GM10266 (cell line): Measurements from ENCODE around the gene ZNFX1.
"Not testable (repeated sequence)": the region's sequence is repeated elsewhere in the genome, so short reads cannot be mapped to it uniquely, and the experiment has no call there.

ENCODE experiments used
- DNase-seq: peaks from one replicate; pipeline ENCODE4 v3.0.0; 2012; ENCODE audit errors: extremely low spot score
- TF ChIP-seq, protein P1 (sequence below): IDR thresholded peaks from 2 replicates; pipeline ENCODE4 v1.5.1; 2012; ENCODE audit warnings: mild to moderate bottlenecking, low read depth; ENCODE audit not compliant: control insufficient read depth, insufficient read depth; ENCODE audit errors: missing control alignments

Gene ZNFX1

DNA sequence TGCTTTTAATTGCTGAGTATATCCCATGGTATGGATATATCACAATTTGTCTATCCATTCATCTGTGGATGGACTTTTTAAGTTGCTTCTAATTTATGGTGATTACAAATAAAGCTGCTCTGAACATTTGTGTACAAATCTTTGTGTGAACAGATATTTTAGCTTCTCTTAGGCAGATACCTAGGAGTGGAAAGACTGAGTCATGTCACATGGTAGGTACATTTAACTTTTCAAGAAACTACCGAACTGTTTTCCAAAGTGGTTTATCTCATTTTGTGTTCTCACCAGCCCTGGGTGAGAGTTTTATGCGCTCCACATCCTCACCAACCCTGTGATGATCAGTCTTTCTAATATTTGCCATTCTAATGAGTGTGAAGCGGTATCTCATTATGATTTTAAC lies 31.0 kb upstream of the ZNFX1 start:
- TF ChIP-seq, protein P1, sequence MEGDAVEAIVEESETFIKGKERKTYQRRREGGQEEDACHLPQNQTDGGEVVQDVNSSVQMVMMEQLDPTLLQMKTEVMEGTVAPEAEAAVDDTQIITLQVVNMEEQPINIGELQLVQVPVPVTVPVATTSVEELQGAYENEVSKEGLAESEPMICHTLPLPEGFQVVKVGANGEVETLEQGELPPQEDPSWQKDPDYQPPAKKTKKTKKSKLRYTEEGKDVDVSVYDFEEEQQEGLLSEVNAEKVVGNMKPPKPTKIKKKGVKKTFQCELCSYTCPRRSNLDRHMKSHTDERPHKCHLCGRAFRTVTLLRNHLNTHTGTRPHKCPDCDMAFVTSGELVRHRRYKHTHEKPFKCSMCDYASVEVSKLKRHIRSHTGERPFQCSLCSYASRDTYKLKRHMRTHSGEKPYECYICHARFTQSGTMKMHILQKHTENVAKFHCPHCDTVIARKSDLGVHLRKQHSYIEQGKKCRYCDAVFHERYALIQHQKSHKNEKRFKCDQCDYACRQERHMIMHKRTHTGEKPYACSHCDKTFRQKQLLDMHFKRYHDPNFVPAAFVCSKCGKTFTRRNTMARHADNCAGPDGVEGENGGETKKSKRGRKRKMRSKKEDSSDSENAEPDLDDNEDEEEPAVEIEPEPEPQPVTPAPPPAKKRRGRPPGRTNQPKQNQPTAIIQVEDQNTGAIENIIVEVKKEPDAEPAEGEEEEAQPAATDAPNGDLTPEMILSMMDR = no peak
- DNase-seq = no peak

DNA sequence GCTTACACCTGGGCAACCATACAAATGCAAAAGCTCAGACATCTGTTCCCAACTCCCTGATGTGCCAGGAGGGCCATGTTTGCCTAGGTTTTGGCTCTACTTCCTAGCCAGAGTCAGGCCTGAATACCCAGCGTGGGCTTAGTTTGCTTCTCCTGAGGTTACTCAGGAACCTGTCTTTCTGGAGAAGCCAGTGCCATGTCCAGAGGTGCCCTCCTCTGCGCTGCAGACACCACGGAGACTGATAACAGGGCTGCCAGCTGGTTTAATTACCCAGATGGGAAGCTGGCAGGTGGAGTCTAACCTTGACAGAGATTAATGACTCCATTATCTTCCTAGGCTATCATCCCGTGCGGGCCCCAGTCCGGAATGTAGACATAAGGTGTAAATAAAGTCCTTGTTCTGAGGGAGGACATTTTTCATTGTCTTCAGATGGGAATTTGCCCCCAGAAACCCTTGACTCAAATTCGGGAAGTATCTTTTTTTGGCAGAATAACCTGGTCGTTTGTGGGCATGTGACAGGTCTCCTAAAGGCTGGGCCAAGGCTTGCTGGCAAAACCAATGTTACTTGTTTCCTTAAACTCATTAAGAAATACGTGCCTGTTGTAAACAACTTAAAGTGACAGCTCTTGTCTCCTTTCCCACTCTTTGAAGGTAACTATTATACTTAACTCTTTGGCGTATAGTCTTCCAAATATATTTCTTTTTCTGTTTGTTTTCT lies 29.2 kb upstream of the ZNFX1 start:
- DNase-seq = no peak
- TF ChIP-seq, protein P1 = no peak

DNA sequence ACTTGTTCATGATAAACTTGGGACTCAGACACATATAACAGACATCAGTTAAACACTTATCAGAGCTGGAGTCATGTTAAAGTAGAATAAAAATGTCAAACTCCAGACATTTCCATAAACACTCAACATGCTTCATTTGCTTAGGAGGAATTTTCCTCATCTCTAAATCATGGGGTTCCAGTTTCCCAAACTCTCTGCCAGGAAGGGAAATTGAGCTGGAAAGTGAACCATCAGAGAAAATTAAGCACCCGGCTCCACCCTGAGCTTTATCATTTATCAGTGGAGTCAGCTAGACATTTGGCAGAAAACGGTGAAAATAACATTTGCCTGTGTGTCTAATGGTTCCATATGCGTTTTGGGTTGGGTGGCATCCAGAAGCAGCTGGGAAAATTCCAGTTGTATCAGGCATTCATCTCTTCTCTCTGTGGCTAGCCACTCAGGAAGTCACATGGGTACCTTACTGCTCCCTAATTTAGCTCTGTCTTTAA lies 25.3 kb upstream of the ZNFX1 start:
- TF ChIP-seq, protein P1 = no peak

DNA sequence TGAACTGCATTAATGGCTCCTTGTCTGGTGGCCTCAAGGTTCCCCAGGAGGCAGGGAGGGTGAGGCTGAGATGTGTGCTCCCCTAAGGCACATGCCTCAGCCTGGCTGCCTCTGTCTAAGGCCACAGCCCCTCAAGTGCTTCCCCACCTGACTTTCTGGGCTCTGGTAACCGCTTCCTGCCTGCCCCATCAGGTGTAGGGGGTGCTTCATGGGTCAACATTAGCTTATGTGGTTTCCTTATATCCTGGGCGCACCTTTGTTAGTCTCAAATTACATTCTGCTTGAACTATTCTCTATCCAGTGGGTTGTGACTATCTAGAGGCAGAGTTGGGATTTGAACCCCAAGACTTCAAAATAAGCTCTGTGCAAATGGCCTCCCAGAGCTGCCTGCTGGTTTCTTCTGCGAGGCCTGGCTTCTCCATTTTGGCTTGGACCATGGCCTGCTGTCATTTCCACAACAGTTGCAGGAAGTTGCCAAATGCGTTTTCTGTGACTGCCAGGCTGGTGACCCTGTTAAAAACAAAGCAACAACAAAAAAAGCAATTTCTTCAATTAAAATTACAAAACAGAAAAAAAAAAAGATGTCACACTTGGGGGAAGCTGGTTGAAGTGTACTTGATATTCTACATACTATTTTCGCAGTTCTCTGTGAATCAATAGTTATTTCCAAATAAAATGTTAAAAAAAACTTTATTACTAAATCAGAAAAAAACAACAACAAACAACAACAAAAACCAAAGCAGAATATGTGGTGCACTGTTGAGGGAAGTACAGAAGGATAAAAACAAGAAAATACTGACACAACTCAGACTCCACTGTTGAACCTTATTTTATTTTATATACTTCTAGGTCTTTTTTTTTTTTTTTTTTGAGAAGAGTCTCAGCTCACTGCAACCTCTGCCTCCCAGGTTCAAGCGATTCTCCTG lies 20.0 kb upstream of the ZNFX1 start:
- DNase-seq = no peak
- TF ChIP-seq, protein P1 = no peak

More for the DNA sequence above, 25.3 kb upstream of the ZNFX1 start:
- DNase-seq = no peak

DNA sequence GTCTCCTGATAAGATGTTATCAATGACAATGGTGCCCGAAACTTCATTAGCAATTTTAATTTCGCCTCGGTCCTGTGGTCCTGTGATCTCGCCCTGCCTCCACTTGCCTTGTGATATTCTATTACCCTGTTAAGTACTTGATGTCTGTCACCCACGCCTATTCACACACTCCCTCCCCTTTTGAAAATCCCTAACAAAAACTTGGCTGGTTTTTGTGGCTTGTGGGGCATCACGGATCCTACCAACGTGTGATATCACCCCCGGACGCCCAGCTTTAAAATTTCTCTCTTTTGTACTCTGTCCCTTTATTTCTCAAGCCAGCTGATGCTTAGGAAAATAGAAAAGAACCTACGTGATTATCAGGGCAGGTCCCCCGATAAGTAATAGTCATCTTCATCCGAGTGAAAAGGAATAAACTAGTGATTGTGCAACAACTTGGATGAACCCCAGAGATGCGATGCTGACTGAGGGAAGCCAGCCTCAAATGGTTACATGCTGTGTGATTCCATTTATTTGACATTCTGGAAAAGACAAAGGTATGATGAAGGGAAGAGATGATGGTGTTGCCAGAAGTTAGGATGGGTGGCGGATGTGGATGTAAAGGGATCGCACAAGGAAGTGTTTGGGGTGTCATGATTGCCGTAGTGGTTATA lies 16.3 kb upstream of the ZNFX1 start:
- not testable (repeated sequence) for DNase-seq

DNA sequence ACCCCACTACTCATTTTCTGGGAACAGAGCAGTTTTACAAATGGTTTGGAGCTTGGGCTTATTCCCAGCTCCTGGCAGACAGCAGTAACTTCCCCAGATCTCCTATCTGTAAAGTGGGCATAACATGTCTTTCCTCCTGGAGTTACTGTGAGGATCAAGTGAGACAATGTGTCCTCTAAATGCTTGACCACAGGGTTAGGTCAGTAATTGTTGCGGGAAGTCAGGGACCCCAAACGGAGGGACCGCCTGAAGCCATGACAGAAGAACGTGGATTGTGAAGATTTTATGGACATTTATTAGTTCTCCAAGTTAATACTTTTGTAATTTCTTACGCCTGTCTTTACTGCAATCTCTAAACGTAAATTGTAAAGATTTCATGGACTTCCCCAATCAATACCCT lies 15.3 kb upstream of the ZNFX1 start:
- DNase-seq = no peak
- TF ChIP-seq, protein P1 = no peak

DNA sequence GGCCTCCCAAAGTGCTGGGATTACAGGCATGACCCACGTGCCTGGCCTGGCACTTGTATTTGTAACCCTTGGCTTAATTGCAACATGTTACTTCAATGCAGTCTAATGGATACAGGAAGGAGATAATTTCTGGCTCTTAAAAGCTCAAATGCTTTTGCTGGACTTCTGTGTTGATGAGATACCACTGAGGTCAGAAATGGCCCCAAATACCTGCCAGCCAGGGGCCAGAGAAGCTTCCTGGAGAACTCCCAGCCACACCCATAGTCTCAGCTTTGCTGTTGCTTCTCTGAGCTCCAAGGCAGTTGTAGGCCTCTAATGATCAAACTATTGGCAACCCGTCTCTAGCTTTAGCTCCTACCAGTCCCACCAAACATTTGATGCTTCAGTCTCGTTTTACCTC lies 14.2 kb upstream of the ZNFX1 start:
- TF ChIP-seq, protein P1 = no peak
- DNase-seq = no peak
